ENCODE results near the gene RHD.
"Not testable (repeated sequence)": the region's sequence is repeated elsewhere in the genome, so short reads cannot be mapped to it uniquely, and the experiment has no call there.

GRCh38 chr1:25272238-25272637 lies at the start of gene RHD:
- not testable (repeated sequence) for TF ChIP-seq POLR2AphosphoS5 (IDR thresholded peaks at IDR 0.05)
- TF ChIP-seq, protein P1, sequence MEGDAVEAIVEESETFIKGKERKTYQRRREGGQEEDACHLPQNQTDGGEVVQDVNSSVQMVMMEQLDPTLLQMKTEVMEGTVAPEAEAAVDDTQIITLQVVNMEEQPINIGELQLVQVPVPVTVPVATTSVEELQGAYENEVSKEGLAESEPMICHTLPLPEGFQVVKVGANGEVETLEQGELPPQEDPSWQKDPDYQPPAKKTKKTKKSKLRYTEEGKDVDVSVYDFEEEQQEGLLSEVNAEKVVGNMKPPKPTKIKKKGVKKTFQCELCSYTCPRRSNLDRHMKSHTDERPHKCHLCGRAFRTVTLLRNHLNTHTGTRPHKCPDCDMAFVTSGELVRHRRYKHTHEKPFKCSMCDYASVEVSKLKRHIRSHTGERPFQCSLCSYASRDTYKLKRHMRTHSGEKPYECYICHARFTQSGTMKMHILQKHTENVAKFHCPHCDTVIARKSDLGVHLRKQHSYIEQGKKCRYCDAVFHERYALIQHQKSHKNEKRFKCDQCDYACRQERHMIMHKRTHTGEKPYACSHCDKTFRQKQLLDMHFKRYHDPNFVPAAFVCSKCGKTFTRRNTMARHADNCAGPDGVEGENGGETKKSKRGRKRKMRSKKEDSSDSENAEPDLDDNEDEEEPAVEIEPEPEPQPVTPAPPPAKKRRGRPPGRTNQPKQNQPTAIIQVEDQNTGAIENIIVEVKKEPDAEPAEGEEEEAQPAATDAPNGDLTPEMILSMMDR (IDR thresholded peaks at IDR 0.05), result not testable (repeated sequence)
